RWPE2 (cell line): Measurements from ENCODE around the gene LHX2.
A peak's percentile ranks its signal among the peaks of the same experiment; 100 is the strongest.

Experiments used
- ATAC-seq: fragments of 200-7000 bp; cut with Tn5 transposase; 3 replicates; pipeline ENCODE4 v1.9.1; 2021; ENCODE audit warnings: low read depth
- DNase-seq: peaks from one replicate; pipeline ENCODE4 v3.0.0-alpha.2; 2020; ENCODE audit warnings: low spot score
- H3K27ac ChIP-seq: fragments of 450-650 bp; 2 replicates; pipeline ENCODE4 v1.5.1; 2017; ENCODE audit warnings: mild to moderate bottlenecking; ENCODE audit not compliant: poor library complexity, severe bottlenecking
- H3K27me3 ChIP-seq: fragments of 250-450 bp; sonication (Bioruptor Pico); 2 replicates; pipeline ENCODE4 v1.5.1; 2021; ENCODE audit warnings: mild to moderate bottlenecking, moderate library complexity; ENCODE audit not compliant: insufficient read depth, poor library complexity, severe bottlenecking
- H3K36me3 ChIP-seq: fragments of 250-450 bp; sonication (Bioruptor Pico); 2 replicates; pipeline ENCODE4 v1.5.1; 2020; ENCODE audit warnings: low read depth, mild to moderate bottlenecking, moderate library complexity
- H3K4me1 ChIP-seq: fragments of 250-450 bp; sonication (Bioruptor Pico); 2 replicates; pipeline ENCODE4 v1.5.1; 2021; ENCODE audit warnings: mild to moderate bottlenecking, moderate library complexity; ENCODE audit not compliant: insufficient read depth, poor library complexity, severe bottlenecking
- H3K4me3 ChIP-seq: fragments of 250-450 bp; sonication (Bioruptor Pico); 2 replicates; pipeline ENCODE4 v1.5.1; 2021; ENCODE audit warnings: mild to moderate bottlenecking, moderate library complexity; ENCODE audit not compliant: severe bottlenecking
- H3K9me3 ChIP-seq: fragments of 250-450 bp; sonication (Bioruptor Pico); 2 replicates; pipeline ENCODE4 v1.5.1; 2021; ENCODE audit warnings: mild to moderate bottlenecking, moderate library complexity; ENCODE audit not compliant: severe bottlenecking
- TF ChIP-seq, protein P1 (sequence below): fragments of 450-650 bp; IDR thresholded peaks from one replicate; pipeline ENCODE4 v1.5.1; 2017; ENCODE audit warnings: mild to moderate bottlenecking, moderate library complexity; ENCODE audit not compliant: poor library complexity, severe bottlenecking

Gene LHX2

DNA sequence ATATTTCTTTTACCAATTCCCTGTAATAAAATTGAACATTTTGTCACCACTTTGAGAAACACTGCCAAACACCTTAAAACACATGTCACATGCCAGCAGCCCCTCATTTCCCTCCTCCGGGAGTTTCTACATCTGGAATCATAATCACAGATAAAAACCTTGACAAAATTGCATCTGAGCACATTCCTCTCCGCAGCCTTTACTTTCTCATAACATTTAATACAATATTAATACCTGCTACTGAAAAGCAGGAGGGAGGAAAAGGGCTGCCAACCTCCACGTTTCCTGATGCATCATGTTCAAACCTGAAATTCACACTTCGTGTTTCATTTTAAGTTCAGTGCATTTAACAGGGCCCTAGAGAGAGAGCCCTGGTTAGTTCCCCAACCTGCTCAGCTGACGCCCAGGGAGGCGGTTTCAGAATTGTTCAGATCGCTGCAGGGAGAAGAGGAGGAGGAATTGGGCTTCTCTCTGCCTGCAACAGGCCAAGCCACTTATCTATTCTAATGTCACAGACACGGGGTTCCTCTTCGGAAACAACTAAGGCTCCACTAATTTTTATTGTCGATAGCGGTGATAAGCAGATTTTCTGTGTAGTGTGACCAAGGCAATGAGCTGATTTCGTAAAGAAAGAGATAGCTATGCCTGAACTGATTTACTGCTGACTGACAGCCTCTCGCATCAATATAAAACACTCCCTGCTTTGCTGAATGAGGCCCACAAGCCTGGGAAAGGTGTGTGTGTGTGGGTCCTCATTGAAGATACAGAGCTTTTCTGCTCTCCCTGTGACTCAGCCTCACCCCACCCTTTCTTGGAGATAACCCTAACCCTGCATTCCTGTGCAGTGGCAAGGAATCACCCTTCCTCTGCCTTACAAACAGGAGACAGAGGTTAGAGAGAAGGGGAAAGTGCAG, 4.9 kb upstream of the LHX2 start:
- Histone ChIP-seq H3K27ac (no peak overlapping the region), H3K9me3 (no peaks in the 10 kb centered on the region), H3K4me1 (no peaks in the 10 kb centered on the region), H3K27me3 (peaks cover 98% of the 10 kb centered on the region), H3K4me3 (no peak overlapping the region), H3K36me3 (no peaks in the 10 kb centered on the region)
- ATAC-seq (no peak), DNase-seq (no peak)
- TF ChIP-seq, protein P1, sequence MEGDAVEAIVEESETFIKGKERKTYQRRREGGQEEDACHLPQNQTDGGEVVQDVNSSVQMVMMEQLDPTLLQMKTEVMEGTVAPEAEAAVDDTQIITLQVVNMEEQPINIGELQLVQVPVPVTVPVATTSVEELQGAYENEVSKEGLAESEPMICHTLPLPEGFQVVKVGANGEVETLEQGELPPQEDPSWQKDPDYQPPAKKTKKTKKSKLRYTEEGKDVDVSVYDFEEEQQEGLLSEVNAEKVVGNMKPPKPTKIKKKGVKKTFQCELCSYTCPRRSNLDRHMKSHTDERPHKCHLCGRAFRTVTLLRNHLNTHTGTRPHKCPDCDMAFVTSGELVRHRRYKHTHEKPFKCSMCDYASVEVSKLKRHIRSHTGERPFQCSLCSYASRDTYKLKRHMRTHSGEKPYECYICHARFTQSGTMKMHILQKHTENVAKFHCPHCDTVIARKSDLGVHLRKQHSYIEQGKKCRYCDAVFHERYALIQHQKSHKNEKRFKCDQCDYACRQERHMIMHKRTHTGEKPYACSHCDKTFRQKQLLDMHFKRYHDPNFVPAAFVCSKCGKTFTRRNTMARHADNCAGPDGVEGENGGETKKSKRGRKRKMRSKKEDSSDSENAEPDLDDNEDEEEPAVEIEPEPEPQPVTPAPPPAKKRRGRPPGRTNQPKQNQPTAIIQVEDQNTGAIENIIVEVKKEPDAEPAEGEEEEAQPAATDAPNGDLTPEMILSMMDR = no peak

DNA sequence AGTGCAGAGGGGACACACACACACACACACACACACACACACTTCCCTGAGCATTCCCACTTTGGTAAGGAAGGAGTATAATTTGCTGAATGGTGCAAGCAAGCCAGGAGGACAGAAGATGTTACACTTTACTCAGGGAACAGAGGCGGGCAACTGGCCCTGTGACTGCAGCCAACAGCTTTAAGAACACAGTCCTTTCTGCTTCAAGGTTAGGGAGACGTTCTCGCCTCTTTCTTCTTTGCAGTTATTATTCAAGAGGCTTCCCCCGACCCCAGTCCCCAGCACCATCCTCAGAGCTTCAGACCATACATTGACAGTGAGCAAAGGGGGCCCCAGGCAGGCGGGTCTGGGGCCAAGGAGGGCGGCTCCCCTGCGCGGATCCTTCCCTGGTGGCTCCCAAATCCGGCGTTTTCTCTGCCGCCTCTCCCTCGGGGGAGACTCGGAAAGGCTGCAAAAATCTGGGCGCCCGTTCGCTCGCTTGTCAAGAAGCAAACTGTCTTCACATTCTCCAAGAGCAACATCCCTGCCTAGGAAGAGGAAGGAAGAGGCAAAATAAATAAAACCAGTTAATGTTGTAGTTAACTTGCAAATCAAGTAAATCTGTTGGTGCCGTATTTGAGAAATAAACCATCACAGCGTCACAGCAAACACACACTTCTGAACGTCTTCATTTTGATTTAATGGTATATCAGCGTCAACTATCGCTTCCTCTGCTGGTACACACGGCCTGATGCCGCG, 3.8 kb upstream of the LHX2 start:
- Histone ChIP-seq H3K9me3 (no peaks in the 10 kb centered on the region), H3K4me3 (no peak overlapping the region), H3K27me3 (peaks cover 97% of the 10 kb centered on the region), H3K27ac (no peak overlapping the region), H3K4me1 (no peaks in the 10 kb centered on the region), H3K36me3 (no peaks in the 10 kb centered on the region)
- no peak for ATAC-seq
- TF ChIP-seq, protein P1 = no peak
- DNase-seq = no peak

DNA sequence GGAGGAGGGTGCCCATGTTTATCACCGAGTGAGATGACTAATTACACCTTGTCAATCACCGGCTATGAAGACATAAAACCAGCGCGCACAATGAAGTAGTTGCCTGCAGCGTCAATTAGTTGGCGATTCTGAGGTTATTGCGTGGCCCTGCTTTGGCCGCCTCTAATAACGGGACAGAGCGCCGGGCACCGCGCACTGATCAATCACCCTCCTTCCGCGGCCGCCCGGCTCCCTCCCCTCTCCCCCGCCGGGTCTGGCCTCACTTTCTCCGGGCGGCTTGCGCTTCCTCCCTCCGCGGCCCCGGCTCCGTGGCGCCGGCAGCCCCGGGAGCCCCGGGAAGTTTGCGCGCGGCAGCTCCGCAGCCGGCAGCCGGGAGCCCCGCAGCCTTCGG, 3.3 kb upstream of the LHX2 start:
- Histone ChIP-seq H3K9me3 (no peaks in the 10 kb centered on the region), H3K27me3 (peaks cover 97% of the 10 kb centered on the region), H3K36me3 (no peaks in the 10 kb centered on the region), H3K4me3 (no peak overlapping the region), H3K4me1 (no peaks in the 10 kb centered on the region), H3K27ac (no peak overlapping the region)
- peak; percentile 33; the same call in 2 of the 3 replicates for ATAC-seq
- DNase-seq = no peak
- TF ChIP-seq, protein P1 = no peak

DNA sequence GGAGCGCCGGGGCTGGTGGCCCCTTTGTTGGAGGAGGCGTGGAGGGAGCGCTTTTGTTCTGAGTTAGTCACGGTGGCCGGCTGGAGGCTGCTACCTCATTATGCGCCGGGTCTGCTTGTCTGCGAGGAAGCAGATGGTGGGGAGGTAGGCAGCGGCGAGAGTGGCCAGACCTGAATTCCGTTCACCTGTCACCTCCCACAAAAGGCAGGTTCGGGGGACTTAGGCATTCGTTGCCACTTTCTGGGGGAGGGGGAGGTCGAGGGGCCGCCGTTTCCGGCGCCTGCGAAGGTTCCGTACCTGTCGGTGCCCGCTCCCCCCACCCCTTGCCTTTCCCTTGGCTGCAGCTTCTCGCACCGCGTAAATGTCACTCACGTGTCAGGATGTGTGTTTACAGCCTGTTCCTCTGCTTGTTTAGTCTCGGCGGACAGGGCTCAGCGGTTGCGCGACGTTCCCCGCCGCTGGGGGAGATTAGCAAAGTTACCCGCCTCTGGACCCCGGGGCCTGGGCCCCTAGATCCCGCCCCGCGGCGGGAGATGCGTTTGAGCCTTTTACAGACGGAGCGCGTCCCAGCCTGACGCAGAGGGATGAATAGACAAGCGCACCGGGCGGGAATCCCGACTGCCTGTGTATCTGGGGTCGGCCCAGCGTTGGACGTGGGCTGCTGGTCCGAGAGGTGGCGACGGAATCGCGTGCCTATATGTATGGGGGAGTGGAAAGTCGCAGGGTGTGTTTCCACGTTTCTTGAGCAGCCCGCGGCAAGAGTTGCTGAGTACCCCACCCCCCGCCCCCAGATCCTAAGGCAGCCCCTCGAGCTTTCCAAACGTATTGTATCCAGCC, 2.7 kb upstream of the LHX2 start:
- Histone ChIP-seq H3K4me1 (no peaks in the 10 kb centered on the region), H3K9me3 (no peaks in the 10 kb centered on the region), H3K27ac (no peak overlapping the region), H3K4me3 (no peak overlapping the region), H3K27me3 (peaks cover 97% of the 10 kb centered on the region), H3K36me3 (no peaks in the 10 kb centered on the region)
- ATAC-seq = 0 out of 3 replicates have a peak, but pooled peaks have one; percentile 4
- TF ChIP-seq, protein P1 = no peak
- no peak for DNase-seq
